GM23338 (cell line): ENCODE measurements around the gene IL20RB. TPM values are rescaled to one million over a fixed set of nuclear protein-coding genes. Genes with fewer than 3 reads are reported as not detected.

Source experiments
- ATAC-seq: fragments of 200-7000 bp; cut with Tn5 transposase; 3 replicates; pipeline ENCODE4 v1.9.1; 2020
- DNase-seq: peaks from one replicate; pipeline ENCODE4 v3.0.0-alpha.2; 2015; ENCODE audit warnings: low spot score
- H2AFZ ChIP-seq: fragments of 200-600 bp; sonication (generic); 2 replicates; pipeline ENCODE4 v1.8.0; 2016; ENCODE audit warnings: antibody characterized with exemption, mild to moderate bottlenecking, moderate library complexity
- H3F3A ChIP-seq: fragments of 200-600 bp; sonication (generic); replicated peaks from 2 replicates; pipeline ENCODE4 v1.8.0; 2017; ENCODE audit warnings: antibody characterized with exemption, mixed run types, low read depth
- H3K27ac ChIP-seq: fragments of 200-600 bp; sonication (generic); 2 replicates; pipeline ENCODE4 v1.6.1; 2016; ENCODE audit warnings: low read depth
- H3K27me3 ChIP-seq: fragments of 200-600 bp; sonication (generic); 2 replicates; pipeline ENCODE4 v1.8.0; 2016; ENCODE audit warnings: mild to moderate bottlenecking, mixed run types, moderate library complexity; ENCODE audit not compliant: insufficient read depth
- H3K36me3 ChIP-seq: fragments of 200-600 bp; sonication (generic); 2 replicates; pipeline ENCODE4 v1.8.0; 2016; ENCODE audit warnings: mild to moderate bottlenecking; ENCODE audit not compliant: insufficient read depth
- H3K4me1 ChIP-seq: fragments of 200-600 bp; sonication (generic); 2 replicates; pipeline ENCODE4 v1.8.0; 2016; ENCODE audit warnings: mild to moderate bottlenecking, moderate library complexity; ENCODE audit not compliant: insufficient read depth
- H3K4me2 ChIP-seq: fragments of 200-600 bp; sonication (generic); 2 replicates; pipeline ENCODE4 v1.7.1; 2017; ENCODE audit warnings: mixed run types
- H3K4me3 ChIP-seq: fragments of 200-600 bp; sonication (generic); 2 replicates; pipeline ENCODE4 v1.6.1; 2016; ENCODE audit warnings: mixed run types
- H3K79me2 ChIP-seq: fragments of 200-600 bp; sonication (generic); replicated peaks from 2 replicates; pipeline ENCODE4 v1.8.0; 2017; ENCODE audit warnings: mild to moderate bottlenecking; ENCODE audit not compliant: insufficient read depth
- H3K9me2 ChIP-seq: fragments of 200-600 bp; sonication (generic); 2 replicates; pipeline ENCODE4 v1.8.0; 2017; ENCODE audit not compliant: insufficient read depth
- H4K20me1 ChIP-seq: fragments of 200-600 bp; sonication (generic); replicated peaks from 2 replicates; pipeline ENCODE4 v1.8.0; 2017; ENCODE audit warnings: mild to moderate bottlenecking; ENCODE audit not compliant: insufficient read depth
- H3K27ac Mint-ChIP-seq: 2 replicates; pipeline ENCODE4 v1.8.0; 2020; ENCODE audit warnings: inconsistent platforms, mild to moderate bottlenecking, moderate library complexity, mixed read lengths
- H3K27me3 Mint-ChIP-seq: 3 replicates; pipeline ENCODE4 v1.8.0; 2022; ENCODE audit warnings: low read depth, mild to moderate bottlenecking, moderate library complexity, mixed read lengths, inconsistent platforms; ENCODE audit not compliant: insufficient read depth, poor library complexity
- H3K36me3 Mint-ChIP-seq: 3 replicates; pipeline ENCODE4 v1.8.0; 2021; ENCODE audit warnings: low read depth, mild to moderate bottlenecking, inconsistent platforms, moderate library complexity, mixed read lengths
- H3K4me1 Mint-ChIP-seq: 3 replicates; pipeline ENCODE4 v1.8.0; 2020; ENCODE audit warnings: mild to moderate bottlenecking, inconsistent platforms, mixed read lengths
- H3K4me3 Mint-ChIP-seq: 3 replicates; pipeline ENCODE4 v1.8.0; 2021; ENCODE audit warnings: moderate library complexity, mild to moderate bottlenecking, inconsistent platforms, mixed read lengths
- H3K9me3 Mint-ChIP-seq: 3 replicates; pipeline ENCODE4 v1.8.0; 2020; ENCODE audit warnings: moderate library complexity, mild to moderate bottlenecking, inconsistent platforms, mixed read lengths
- CREB1 ChIP-seq: fragments of 250-450 bp; sonication (Bioruptor Pico); IDR thresholded peaks from 2 replicates; pipeline ENCODE4 v1.5.0; 2020; ENCODE audit warnings: low read depth, mild to moderate bottlenecking, moderate library complexity
- EZH2 ChIP-seq: fragments of 200-600 bp; sonication (generic); IDR thresholded peaks from one replicate; pipeline ENCODE4 v1.8.0; 2017; ENCODE audit warnings: antibody characterized with exemption, mild to moderate bottlenecking, low read depth; ENCODE audit not compliant: unreplicated experiment
- EZH2phosphoT487 ChIP-seq: fragments of 200-600 bp; sonication (generic); IDR thresholded peaks from one replicate; pipeline ENCODE4 v1.8.1; 2018; ENCODE audit warnings: antibody characterized with exemption; ENCODE audit not compliant: unreplicated experiment
- JUNB ChIP-seq: IDR thresholded peaks from one replicate; pipeline ENCODE4 v1.6.1; 2016; ENCODE audit warnings: antibody characterized with exemption; ENCODE audit not compliant: unreplicated experiment
- POLR2AphosphoS5 ChIP-seq: IDR thresholded peaks from 2 replicates; pipeline ENCODE4 v1.6.1; 2016; ENCODE audit warnings: antibody characterized with exemption, low read depth
- STAT1 ChIP-seq: IDR thresholded peaks from one replicate; pipeline ENCODE4 v1.6.1; 2016; ENCODE audit warnings: antibody characterized with exemption; ENCODE audit not compliant: unreplicated experiment
- ZNF114 ChIP-seq: fragments of 250-450 bp; sonication (Bioruptor Pico); IDR thresholded peaks from 2 replicates; pipeline ENCODE4 v1.5.0; 2020; ENCODE audit warnings: mild to moderate bottlenecking, moderate library complexity
- ZNF331 ChIP-seq: fragments of 250-450 bp; sonication (Bioruptor Pico); IDR thresholded peaks from 2 replicates; pipeline ENCODE4 v1.5.0; 2020; ENCODE audit warnings: low read depth, mild to moderate bottlenecking, moderate library complexity
- polyA plus RNA-seq: library from polyadenylated mRNA; unstranded; fragments of >200 nt; fragmentation: Nextera tagmentation; extraction: Ambion mirVana; gene quantifications from 2 replicates; pipeline ENCODE4 v1.2.1, GENCODE V29; 2016
- total RNA-seq: library from RNA; depleted of rRNA; stranded (reverse); fragments of >200 nt; shearing (Covaris generic); gene quantifications from 2 replicates; pipeline ENCODE4 v1.2.3, GENCODE V29; 2014
- TF ChIP-seq, protein P1 (sequence below): IDR thresholded peaks from one replicate; pipeline ENCODE4 v1.6.1; 2018; ENCODE audit warnings: antibody characterized with exemption; ENCODE audit not compliant: unreplicated experiment
- TF ChIP-seq, protein P2 (sequence below): fragments of 250-450 bp; sonication (Bioruptor Pico); IDR thresholded peaks from 2 replicates; pipeline ENCODE4 v1.5.0; 2020; ENCODE audit warnings: mild to moderate bottlenecking, moderate library complexity
- TF ChIP-seq, protein P3 (sequence below), 2 experiments: fragments of 200-600 bp in 1 of 2; sonication (generic) in 1 of 2; conservative IDR thresholded peaks; 2 replicates each; pipeline versions ENCODE4 v1.5.1 to v1.6.1; 2016 to 2017; ENCODE audit warnings: antibody characterized with exemption in 2 of 2, low read depth in 2 of 2, mild to moderate bottlenecking in 2 of 2, moderate library complexity in 1 of 2

The IL20RB gene
- total and polyA plus RNA-seq, 2 experiments from 2014 or later, result 1.7 to 4.6 TPM

DNA sequence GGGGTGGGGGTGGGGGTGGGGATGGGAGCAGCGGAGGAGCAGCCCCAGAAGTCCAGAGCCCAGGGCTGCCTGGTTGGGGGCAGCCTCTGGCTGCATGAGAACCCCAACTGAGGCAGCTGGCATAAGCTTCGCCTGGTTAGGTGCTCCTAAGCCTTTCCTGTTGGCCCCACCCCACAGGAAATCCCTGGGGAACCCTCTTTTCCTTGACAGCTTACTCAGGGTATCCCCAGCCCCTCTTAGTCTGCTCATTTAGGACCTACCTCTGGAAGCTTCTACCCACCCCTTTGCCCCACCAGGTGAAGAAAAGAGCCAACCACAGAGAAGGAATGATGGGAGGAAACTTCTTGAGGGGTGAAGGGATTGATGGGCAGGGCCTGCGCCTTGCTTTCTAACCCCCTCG is 53.4 kb downstream of the IL20RB start:
- H3K27ac Mint-ChIP-seq, result no peak overlapping the region
- peaks cover 7% of the 10 kb centered on the region for H3K27me3 Mint-ChIP-seq
- DNase-seq, result no peak
- Histone ChIP-seq H4K20me1 (no peaks in the 10 kb centered on the region), H3F3A (no peaks in the 10 kb centered on the region), H3K9me2 (no peaks in the 10 kb centered on the region), H3K4me2 (no peak overlapping the region), H3K4me3 (no peak overlapping the region), H2AFZ (no peak overlapping the region), H3K36me3 (no peaks in the 10 kb centered on the region), H3K27ac (no peak overlapping the region), H3K4me1 (no peaks in the 10 kb centered on the region), H3K27me3 (no peaks in the 10 kb centered on the region), H3K79me2 (no peaks in the 10 kb centered on the region)
- H3K4me3 Mint-ChIP-seq, result no peak overlapping the region
- ATAC-seq, result no peak
- H3K36me3 Mint-ChIP-seq, result no peaks in the 10 kb centered on the region
- peaks cover 8% of the 10 kb centered on the region for H3K4me1 Mint-ChIP-seq
- H3K9me3 Mint-ChIP-seq, result no peaks in the 10 kb centered on the region
- TF ChIP-seq ZNF331 (CRISPR knock-in tag) (no peak), EZH2 (no peak), POLR2AphosphoS5 (no peak), EZH2phosphoT487 (no peak), CREB1 (no peak), STAT1 (no peak), ZNF114 (no peak), JUNB (no peak)
- TF ChIP-seq, protein P1, sequence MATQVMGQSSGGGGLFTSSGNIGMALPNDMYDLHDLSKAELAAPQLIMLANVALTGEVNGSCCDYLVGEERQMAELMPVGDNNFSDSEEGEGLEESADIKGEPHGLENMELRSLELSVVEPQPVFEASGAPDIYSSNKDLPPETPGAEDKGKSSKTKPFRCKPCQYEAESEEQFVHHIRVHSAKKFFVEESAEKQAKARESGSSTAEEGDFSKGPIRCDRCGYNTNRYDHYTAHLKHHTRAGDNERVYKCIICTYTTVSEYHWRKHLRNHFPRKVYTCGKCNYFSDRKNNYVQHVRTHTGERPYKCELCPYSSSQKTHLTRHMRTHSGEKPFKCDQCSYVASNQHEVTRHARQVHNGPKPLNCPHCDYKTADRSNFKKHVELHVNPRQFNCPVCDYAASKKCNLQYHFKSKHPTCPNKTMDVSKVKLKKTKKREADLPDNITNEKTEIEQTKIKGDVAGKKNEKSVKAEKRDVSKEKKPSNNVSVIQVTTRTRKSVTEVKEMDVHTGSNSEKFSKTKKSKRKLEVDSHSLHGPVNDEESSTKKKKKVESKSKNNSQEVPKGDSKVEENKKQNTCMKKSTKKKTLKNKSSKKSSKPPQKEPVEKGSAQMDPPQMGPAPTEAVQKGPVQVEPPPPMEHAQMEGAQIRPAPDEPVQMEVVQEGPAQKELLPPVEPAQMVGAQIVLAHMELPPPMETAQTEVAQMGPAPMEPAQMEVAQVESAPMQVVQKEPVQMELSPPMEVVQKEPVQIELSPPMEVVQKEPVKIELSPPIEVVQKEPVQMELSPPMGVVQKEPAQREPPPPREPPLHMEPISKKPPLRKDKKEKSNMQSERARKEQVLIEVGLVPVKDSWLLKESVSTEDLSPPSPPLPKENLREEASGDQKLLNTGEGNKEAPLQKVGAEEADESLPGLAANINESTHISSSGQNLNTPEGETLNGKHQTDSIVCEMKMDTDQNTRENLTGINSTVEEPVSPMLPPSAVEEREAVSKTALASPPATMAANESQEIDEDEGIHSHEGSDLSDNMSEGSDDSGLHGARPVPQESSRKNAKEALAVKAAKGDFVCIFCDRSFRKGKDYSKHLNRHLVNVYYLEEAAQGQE, result no peak
- TF ChIP-seq, protein P2, sequence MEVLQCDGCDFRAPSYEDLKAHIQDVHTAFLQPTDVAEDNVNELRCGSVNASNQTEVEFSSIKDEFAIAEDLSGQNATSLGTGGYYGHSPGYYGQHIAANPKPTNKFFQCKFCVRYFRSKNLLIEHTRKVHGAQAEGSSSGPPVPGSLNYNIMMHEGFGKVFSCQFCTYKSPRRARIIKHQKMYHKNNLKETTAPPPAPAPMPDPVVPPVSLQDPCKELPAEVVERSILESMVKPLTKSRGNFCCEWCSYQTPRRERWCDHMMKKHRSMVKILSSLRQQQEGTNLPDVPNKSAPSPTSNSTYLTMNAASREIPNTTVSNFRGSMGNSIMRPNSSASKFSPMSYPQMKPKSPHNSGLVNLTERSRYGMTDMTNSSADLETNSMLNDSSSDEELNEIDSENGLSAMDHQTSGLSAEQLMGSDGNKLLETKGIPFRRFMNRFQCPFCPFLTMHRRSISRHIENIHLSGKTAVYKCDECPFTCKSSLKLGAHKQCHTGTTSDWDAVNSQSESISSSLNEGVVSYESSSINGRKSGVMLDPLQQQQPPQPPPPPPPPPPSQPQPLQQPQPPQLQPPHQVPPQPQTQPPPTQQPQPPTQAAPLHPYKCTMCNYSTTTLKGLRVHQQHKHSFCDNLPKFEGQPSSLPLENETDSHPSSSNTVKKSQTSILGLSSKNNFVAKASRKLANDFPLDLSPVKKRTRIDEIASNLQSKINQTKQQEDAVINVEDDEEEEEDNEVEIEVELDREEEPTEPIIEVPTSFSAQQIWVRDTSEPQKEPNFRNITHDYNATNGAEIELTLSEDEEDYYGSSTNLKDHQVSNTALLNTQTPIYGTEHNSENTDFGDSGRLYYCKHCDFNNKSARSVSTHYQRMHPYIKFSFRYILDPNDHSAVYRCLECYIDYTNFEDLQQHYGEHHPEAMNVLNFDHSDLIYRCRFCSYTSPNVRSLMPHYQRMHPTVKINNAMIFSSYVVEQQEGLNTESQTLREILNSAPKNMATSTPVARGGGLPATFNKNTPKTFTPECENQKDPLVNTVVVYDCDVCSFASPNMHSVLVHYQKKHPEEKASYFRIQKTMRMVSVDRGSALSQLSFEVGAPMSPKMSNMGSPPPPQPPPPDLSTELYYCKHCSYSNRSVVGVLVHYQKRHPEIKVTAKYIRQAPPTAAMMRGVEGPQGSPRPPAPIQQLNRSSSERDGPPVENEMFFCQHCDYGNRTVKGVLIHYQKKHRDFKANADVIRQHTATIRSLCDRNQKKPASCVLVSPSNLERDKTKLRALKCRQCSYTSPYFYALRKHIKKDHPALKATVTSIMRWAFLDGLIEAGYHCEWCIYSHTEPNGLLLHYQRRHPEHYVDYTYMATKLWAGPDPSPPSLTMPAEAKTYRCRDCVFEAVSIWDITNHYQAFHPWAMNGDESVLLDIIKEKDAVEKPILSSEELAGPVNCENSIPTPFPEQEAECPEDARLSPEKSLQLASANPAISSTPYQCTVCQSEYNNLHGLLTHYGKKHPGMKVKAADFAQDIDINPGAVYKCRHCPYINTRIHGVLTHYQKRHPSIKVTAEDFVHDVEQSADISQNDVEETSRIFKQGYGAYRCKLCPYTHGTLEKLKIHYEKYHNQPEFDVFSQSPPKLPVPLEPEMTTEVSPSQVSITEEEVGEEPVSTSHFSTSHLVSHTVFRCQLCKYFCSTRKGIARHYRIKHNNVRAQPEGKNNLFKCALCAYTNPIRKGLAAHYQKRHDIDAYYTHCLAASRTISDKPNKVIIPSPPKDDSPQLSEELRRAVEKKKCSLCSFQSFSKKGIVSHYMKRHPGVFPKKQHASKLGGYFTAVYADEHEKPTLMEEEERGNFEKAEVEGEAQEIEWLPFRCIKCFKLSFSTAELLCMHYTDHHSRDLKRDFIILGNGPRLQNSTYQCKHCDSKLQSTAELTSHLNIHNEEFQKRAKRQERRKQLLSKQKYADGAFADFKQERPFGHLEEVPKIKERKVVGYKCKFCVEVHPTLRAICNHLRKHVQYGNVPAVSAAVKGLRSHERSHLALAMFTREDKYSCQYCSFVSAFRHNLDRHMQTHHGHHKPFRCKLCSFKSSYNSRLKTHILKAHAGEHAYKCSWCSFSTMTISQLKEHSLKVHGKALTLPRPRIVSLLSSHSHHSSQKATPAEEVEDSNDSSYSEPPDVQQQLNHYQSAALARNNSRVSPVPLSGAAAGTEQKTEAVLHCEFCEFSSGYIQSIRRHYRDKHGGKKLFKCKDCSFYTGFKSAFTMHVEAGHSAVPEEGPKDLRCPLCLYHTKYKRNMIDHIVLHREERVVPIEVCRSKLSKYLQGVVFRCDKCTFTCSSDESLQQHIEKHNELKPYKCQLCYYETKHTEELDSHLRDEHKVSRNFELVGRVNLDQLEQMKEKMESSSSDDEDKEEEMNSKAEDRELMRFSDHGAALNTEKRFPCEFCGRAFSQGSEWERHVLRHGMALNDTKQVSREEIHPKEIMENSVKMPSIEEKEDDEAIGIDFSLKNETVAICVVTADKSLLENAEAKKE (CRISPR knock-in tag), result no peak
- TF ChIP-seq, protein P3, sequence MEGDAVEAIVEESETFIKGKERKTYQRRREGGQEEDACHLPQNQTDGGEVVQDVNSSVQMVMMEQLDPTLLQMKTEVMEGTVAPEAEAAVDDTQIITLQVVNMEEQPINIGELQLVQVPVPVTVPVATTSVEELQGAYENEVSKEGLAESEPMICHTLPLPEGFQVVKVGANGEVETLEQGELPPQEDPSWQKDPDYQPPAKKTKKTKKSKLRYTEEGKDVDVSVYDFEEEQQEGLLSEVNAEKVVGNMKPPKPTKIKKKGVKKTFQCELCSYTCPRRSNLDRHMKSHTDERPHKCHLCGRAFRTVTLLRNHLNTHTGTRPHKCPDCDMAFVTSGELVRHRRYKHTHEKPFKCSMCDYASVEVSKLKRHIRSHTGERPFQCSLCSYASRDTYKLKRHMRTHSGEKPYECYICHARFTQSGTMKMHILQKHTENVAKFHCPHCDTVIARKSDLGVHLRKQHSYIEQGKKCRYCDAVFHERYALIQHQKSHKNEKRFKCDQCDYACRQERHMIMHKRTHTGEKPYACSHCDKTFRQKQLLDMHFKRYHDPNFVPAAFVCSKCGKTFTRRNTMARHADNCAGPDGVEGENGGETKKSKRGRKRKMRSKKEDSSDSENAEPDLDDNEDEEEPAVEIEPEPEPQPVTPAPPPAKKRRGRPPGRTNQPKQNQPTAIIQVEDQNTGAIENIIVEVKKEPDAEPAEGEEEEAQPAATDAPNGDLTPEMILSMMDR (conservative IDR thresholded peaks at IDR 0.05; ENCODE audit: low read depth in 2 of 2), result no peak
